T-helper 1 cell treated with Interleukin-12 subunit alpha and Interleukin-12 subunit beta and Interleukin-4 antibody, amounts not matched to agents 30 ng/mL and 1 ng/mL, for 36 hours (primary cell): ENCODE measurements around the gene PHACTR4. TPM values are rescaled to one million over a fixed set of nuclear protein-coding genes. Genes with fewer than 3 reads are reported as not detected.
"Not testable (repeated sequence)": the region's sequence is repeated elsewhere in the genome, so short reads cannot be mapped to it uniquely, and the experiment has no call there.

Experiments
- intact Hi-C: fragments of 100-400 bp; cut with micrococcal nuclease; formaldehyde crosslinking; loops from one replicate; pipeline ENCODE4 v1.15.1; 2024
- total RNA-seq: library from RNA; stranded (reverse); gene quantifications from 2 replicates; pipeline ENCODE4 v1.2.3, GENCODE V29; 2022

Gene PHACTR4
- total RNA-seq: 31.8 and 33.9 TPM in 2 replicates

GRCh38 chr1:28369371-28370238, at the start of gene PHACTR4:
PHACTR4 (plus strand) TSS chr1:28369740; CDS start chr1:28407448, 37,708 bp downstream.
- intact Hi-C loops: loop anchor here (1.0 to 2.0 kb wide), 8 partner anchors 10 to 281 kb away; partner anchors contain the start of genes EYA3, MED18, SESN2 and TRNAU1AP

GRCh38 chr1:28322194-28322593, 47.3 kb upstream of the PHACTR4 start:
- intact Hi-C loops: no loop called here

GRCh38 chr1:28323720-28324119, 45.8 kb upstream of the PHACTR4 start:
- intact Hi-C loops: no loop called here

- intact Hi-C loops: no loop called here
These were observed 43.0 kb upstream of the PHACTR4 start for GRCh38 chr1:28326515-28326914.

- intact Hi-C loops: no loop called here
These were observed 42.6 kb upstream of the PHACTR4 start for GRCh38 chr1:28326984-28327383.

- intact Hi-C loops: not testable (repeated sequence)
These were observed 42.1 kb upstream of the PHACTR4 start for GRCh38 chr1:28327431-28327830.

GRCh38 chr1:28328228-28328648, 41.3 kb upstream of the PHACTR4 start:
- intact Hi-C loops: loop anchor here (1.0 to 2.0 kb wide), 8 partner anchors 69 to 853 kb away; partner anchors contain the start of genes ATP5IF1, EYA3, FAM76A and SESN2

GRCh38 chr1:28329395-28330153, 40.0 kb upstream of the PHACTR4 start:
- intact Hi-C loops: loop anchor here (1.0 to 2.0 kb wide), 8 partner anchors 40 to 851 kb away; partner anchors contain the start of genes EYA3, FAM76A, PHACTR4 and SRSF4

- intact Hi-C loops: no loop called here
These were observed 30.6 kb upstream of the PHACTR4 start for GRCh38 chr1:28338897-28339296.

GRCh38 chr1:28339551-28339950, 30.0 kb upstream of the PHACTR4 start:
- intact Hi-C loops: no loop called here

GRCh38 chr1:28340221-28340974, 29.1 kb upstream of the PHACTR4 start:
- intact Hi-C loops: no loop called here

GRCh38 chr1:28341591-28341990, 27.9 kb upstream of the PHACTR4 start:
- intact Hi-C loops: no loop called here

GRCh38 chr1:28343405-28343804, 26.1 kb upstream of the PHACTR4 start:
- intact Hi-C loops: no loop called here

GRCh38 chr1:28353248-28353810, 16.2 kb upstream of the PHACTR4 start:
- intact Hi-C loops: not testable (repeated sequence)

GRCh38 chr1:28354121-28354520, 15.4 kb upstream of the PHACTR4 start:
- intact Hi-C loops: no loop called here

GRCh38 chr1:28358716-28359115, 10.8 kb upstream of the PHACTR4 start:
- intact Hi-C loops: loop anchor here (1.0 to 2.0 kb wide), 8 partner anchors 11 to 519 kb away; partner anchors contain the start of genes PHACTR4, RCC1 and TAF12

GRCh38 chr1:28359592-28360239, 9.8 kb upstream of the PHACTR4 start:
- intact Hi-C loops: loop anchor here (1.0 to 2.0 kb wide), 8 partner anchors 10 to 518 kb away; partner anchors contain the start of genes PHACTR4, RCC1 and TAF12

- intact Hi-C loops: no loop called here
These were observed 4.7 kb upstream of the PHACTR4 start for GRCh38 chr1:28364888-28365287.

- intact Hi-C loops: no loop called here
These were observed 3.7 kb upstream of the PHACTR4 start for GRCh38 chr1:28365864-28366263.

GRCh38 chr1:28368608-28369007, 932 bp upstream of the PHACTR4 start:
- intact Hi-C loops: loop anchor here (1.0 to 2.0 kb wide), 8 partner anchors 9 to 280 kb away; partner anchors contain the start of genes EYA3, MED18, SESN2 and TRNAU1AP
